Liver (tissue), 9 donors: Measurements from ENCODE around the gene FTO. TPM values are rescaled to one million over a fixed set of nuclear protein-coding genes. Genes with fewer than 3 reads are reported as not detected.

Experiments
- DNase-seq: peaks from one replicate; pipeline ENCODE4 v3.0.0-alpha.2; 2017; ENCODE audit warnings: low spot score
- H3K27ac ChIP-seq, 2 donors: one replicate each; pipeline ENCODE4 v1.7.0; 2013; ENCODE audit warnings: inconsistent platforms in 2 of 2, low read length in 2 of 2, control low read depth in 1 of 2, low read depth in 1 of 2, mild to moderate bottlenecking in 1 of 2
- H3K27me3 ChIP-seq, 4 donors: one replicate each; pipeline versions ENCODE4 v1.6.1 to v1.7.0; 2013; ENCODE audit warnings: low read length in 3 of 4, inconsistent platforms in 1 of 4, mild to moderate bottlenecking in 1 of 4, moderate library complexity in 1 of 4; ENCODE audit not compliant: control insufficient read depth in 4 of 4, insufficient read depth in 4 of 4
- H3K36me3 ChIP-seq, 4 donors: one replicate each; pipeline versions ENCODE4 v1.6.1 to v1.7.0; 2013; ENCODE audit warnings: low read length in 3 of 4, mild to moderate bottlenecking in 3 of 4, low read depth in 1 of 4, moderate library complexity in 1 of 4; ENCODE audit not compliant: control insufficient read depth in 4 of 4, insufficient read depth in 3 of 4
- H3K4me1 ChIP-seq, 4 donors: one replicate each; pipeline versions ENCODE4 v1.6.1 to v1.7.0; 2013; ENCODE audit warnings: low read length in 3 of 4, mild to moderate bottlenecking in 3 of 4, moderate library complexity in 1 of 4; ENCODE audit not compliant: control insufficient read depth in 4 of 4, insufficient read depth in 4 of 4
- H3K4me3 ChIP-seq, 3 donors: one replicate each; pipeline versions ENCODE4 v1.6.1 to v1.7.0; 2013; ENCODE audit warnings: low read length in 3 of 3, control low read depth in 1 of 3, low read depth in 1 of 3, mild to moderate bottlenecking in 1 of 3
- H3K9ac ChIP-seq, 2 donors: one replicate each; pipeline ENCODE4 v1.7.0; 2013; ENCODE audit warnings: low read length in 2 of 2, mild to moderate bottlenecking in 2 of 2, moderate library complexity in 2 of 2, control low read depth in 1 of 2, low read depth in 1 of 2
- H3K9me3 ChIP-seq, 4 donors: one replicate each; pipeline versions ENCODE4 v1.6.1 to v1.7.0; 2013; ENCODE audit warnings: low read length in 3 of 4; ENCODE audit not compliant: control insufficient read depth in 4 of 4
- CTCF ChIP-seq: fragments of 150-350 bp; IDR thresholded peaks from 2 replicates; pipeline ENCODE4 v1.5.1; 2017; ENCODE audit warnings: improper control_type of control experiment, low read depth, low read length; ENCODE audit not compliant: missing input control
- EGR1 ChIP-seq, 2 donors: IDR thresholded peaks; 2 replicates each; pipeline ENCODE4 v1.6.1; 2016 to 2018; ENCODE audit warnings: antibody characterized with exemption in 2 of 2, low read depth in 2 of 2
- FOXA1 ChIP-seq: IDR thresholded peaks from 2 replicates; pipeline ENCODE4 v1.6.1; 2016; ENCODE audit warnings: antibody characterized with exemption
- FOXA2 ChIP-seq: IDR thresholded peaks from 2 replicates; pipeline ENCODE4 v1.6.1; 2016; ENCODE audit warnings: antibody characterized with exemption
- GABPA ChIP-seq, 2 donors: IDR thresholded peaks in 1 of 2; conservative IDR thresholded peaks in 1 of 2; 2 replicates each; pipeline ENCODE4 v1.6.1; 2016; ENCODE audit warnings: antibody characterized with exemption in 2 of 2, mild to moderate bottlenecking in 1 of 2, moderate library complexity in 1 of 2
- HNF4A ChIP-seq, 2 donors: conservative IDR thresholded peaks; 2 replicates each; pipeline ENCODE4 v1.6.1; 2016; ENCODE audit warnings: antibody characterized with exemption in 2 of 2, mild to moderate bottlenecking in 2 of 2
- HNF4G ChIP-seq: IDR thresholded peaks from 2 replicates; pipeline ENCODE4 v1.6.1; 2016; ENCODE audit warnings: antibody characterized with exemption
- JUND ChIP-seq, 2 donors: IDR thresholded peaks; 2 replicates each; pipeline ENCODE4 v1.6.1; 2016; ENCODE audit warnings: antibody characterized with exemption in 2 of 2
- NR2F2 ChIP-seq: IDR thresholded peaks from 2 replicates; pipeline ENCODE4 v1.6.1; 2016; ENCODE audit warnings: antibody characterized with exemption
- RAD21 ChIP-seq, 2 donors: IDR thresholded peaks; 2 replicates each; pipeline ENCODE4 v1.6.1; 2016; ENCODE audit warnings: antibody characterized with exemption in 2 of 2, mild to moderate bottlenecking in 2 of 2
- REST ChIP-seq: IDR thresholded peaks from 2 replicates; pipeline ENCODE4 v1.6.1; 2016; ENCODE audit warnings: antibody characterized with exemption, mild to moderate bottlenecking
- RXRA ChIP-seq, 2 donors: IDR thresholded peaks; 2 replicates each; pipeline ENCODE4 v1.6.1; 2017 to 2018; ENCODE audit warnings: antibody characterized with exemption in 2 of 2, mild to moderate bottlenecking in 1 of 2
- SP1 ChIP-seq: IDR thresholded peaks from 2 replicates; pipeline ENCODE4 v1.6.1; 2018; ENCODE audit warnings: antibody characterized with exemption, mild to moderate bottlenecking
- TAF1 ChIP-seq: conservative IDR thresholded peaks from 2 replicates; pipeline ENCODE4 v1.6.1; 2016; ENCODE audit warnings: antibody characterized with exemption, mild to moderate bottlenecking
- YY1 ChIP-seq: IDR thresholded peaks from 2 replicates; pipeline ENCODE4 v1.6.1; 2016; ENCODE audit warnings: antibody characterized with exemption, mild to moderate bottlenecking
- ZBTB33 ChIP-seq: IDR thresholded peaks from 2 replicates; pipeline ENCODE4 v1.6.1; 2016; ENCODE audit warnings: antibody characterized with exemption
- WGBS: extraction: QIAGEN DNeasy Blood & Tissue Kit; methylation state at CpG from one replicate; pipeline ENCODE4 v1.1.7; 2013; 5-methylcytosine and 5-hydroxymethylcytosine counted together
- polyA plus RNA-seq, 2 donors: library from polyadenylated mRNA; stranded (reverse) in 1 of 2; unstranded in 1 of 2; fragments of 200-250 nt in 1 of 2; fragments of >200 nt in 1 of 2; fragmentation: Nextera tagmentation in 1 of 2; extraction: Ambion mirVana in 1 of 2; gene quantifications; one replicate each; pipeline versions ENCODE4 v1.2.1 to v1.2.3, GENCODE V29; 2013 to 2015
- total RNA-seq, 2 donors: library from RNA; depleted of rRNA; stranded (reverse); fragments of >200 nt; gene quantifications; one replicate each; pipeline ENCODE4 v1.2.3, GENCODE V29; 2014
- TF ChIP-seq, protein P1 (sequence below): IDR thresholded peaks from 2 replicates; pipeline ENCODE4 v1.6.1; 2016; ENCODE audit warnings: antibody characterized with exemption
- TF ChIP-seq, protein P2 (sequence below): IDR thresholded peaks from 2 replicates; pipeline ENCODE4 v1.6.1; 2016; ENCODE audit warnings: antibody characterized with exemption
- donor health status: healthy.
- donor health status: healthy.
- donor health status: healthy.
- donor health status: healthy.
- donor health status: healthy.

The FTO gene
- total and polyA plus RNA-seq, 4 donors = 12.0 to 54.2 (median 24.6) TPM

DNA sequence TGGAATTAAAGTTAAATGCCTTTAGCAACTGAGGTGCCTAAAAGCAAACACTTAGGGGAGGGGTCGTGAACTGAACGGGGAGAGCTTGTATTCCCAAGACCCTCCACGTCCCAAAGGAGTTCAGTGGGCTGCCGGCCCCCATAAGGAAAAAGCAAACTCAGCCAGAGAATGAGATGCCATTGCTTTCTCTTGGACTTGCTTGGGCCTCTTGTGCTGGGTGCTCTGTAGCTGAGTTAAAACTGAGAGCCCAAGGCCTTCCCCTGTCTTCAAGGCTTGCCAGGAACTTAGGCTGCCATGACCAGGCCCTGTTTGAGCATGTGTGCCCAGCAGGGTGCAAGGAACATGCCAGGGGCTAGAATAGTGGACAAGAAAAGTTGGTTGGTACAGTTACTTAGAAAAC lies 382.8 kb downstream of the FTO start:
- Histone ChIP-seq H3K27ac (no peak overlapping the region), H3K9ac (no peak overlapping the region), H3K4me3 (no peak overlapping the region), H3K4me1 (no peaks in the 10 kb centered on the region), H3K27me3 (no peaks in the 10 kb centered on the region), H3K9me3 (no peaks in the 10 kb centered on the region), H3K36me3 (no peaks in the 10 kb centered on the region)
- DNase-seq = no peak
- TF ChIP-seq, protein P1, sequence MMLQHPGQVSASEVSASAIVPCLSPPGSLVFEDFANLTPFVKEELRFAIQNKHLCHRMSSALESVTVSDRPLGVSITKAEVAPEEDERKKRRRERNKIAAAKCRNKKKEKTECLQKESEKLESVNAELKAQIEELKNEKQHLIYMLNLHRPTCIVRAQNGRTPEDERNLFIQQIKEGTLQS = no peak
- no peak for TF ChIP-seq NR2F2
- TF ChIP-seq JUND (IDR thresholded peaks at IDR 0.05) = no peak
- no peak for TF ChIP-seq FOXA1
- no peak for TF ChIP-seq EGR1 (IDR thresholded peaks at IDR 0.05; ENCODE audit: low read depth in 2 of 2)
- no peak for TF ChIP-seq RAD21 (IDR thresholded peaks at IDR 0.05)
- TF ChIP-seq HNF4G = no peak
- no peak for TF ChIP-seq TAF1
- TF ChIP-seq YY1 = no peak
- TF ChIP-seq REST = no peak
- no peak for TF ChIP-seq SP1
- no peak for TF ChIP-seq HNF4A (conservative IDR thresholded peaks at IDR 0.05)
- TF ChIP-seq RXRA (IDR thresholded peaks at IDR 0.05) = no peak
- TF ChIP-seq ZBTB33 = no peak
- TF ChIP-seq FOXA2 = no peak
- TF ChIP-seq CTCF = no peak
- TF ChIP-seq, protein P2, sequence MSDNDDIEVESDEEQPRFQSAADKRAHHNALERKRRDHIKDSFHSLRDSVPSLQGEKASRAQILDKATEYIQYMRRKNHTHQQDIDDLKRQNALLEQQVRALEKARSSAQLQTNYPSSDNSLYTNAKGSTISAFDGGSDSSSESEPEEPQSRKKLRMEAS = no peak
- 93% methylated on average over 4 of the region's 4 CpGs for WGBS

GRCh38 chr16:54090602-54091001 lies 386.6 kb downstream of the FTO start:
- no peaks in the 10 kb centered on the region for H3K9me3 ChIP-seq
- TF ChIP-seq GABPA (IDR thresholded peaks at IDR 0.05 in 1 of 2, conservative IDR thresholded peaks at IDR 0.05 in 1 of 2) (no peak), JUND (IDR thresholded peaks at IDR 0.05) (no peak), FOXA2 (no peak), REST (no peak), EGR1 (IDR thresholded peaks at IDR 0.05; ENCODE audit: low read depth in 2 of 2) (no peak)
- TF ChIP-seq, protein P2 = no peak
- H3K4me3 ChIP-seq = no peak overlapping the region
- no peaks in the 10 kb centered on the region for H3K27me3 ChIP-seq
- 98% methylated on average over 6 of the region's 6 CpGs for WGBS
- no peaks in the 10 kb centered on the region for H3K36me3 ChIP-seq
- no peak overlapping the region for H3K27ac ChIP-seq
- H3K4me1 ChIP-seq = no peaks in the 10 kb centered on the region
- DNase-seq = no peak
- no peak overlapping the region for H3K9ac ChIP-seq
